SHP77 treated with DMSO at 0.1 percent for 48 hours (cell line): ENCODE results near the gene NEURL2.
"Not testable (repeated sequence)": the region's sequence is repeated elsewhere in the genome, so short reads cannot be mapped to it uniquely, and the experiment has no call there.

Experiments
- DNase-seq: peaks from one replicate; lab custom pipeline; 2025; lab: John Stamatoyannopoulos, UW

Gene NEURL2

GRCh38 chr20:45890985-45891983 lies at the start of gene NEURL2, which contains the start of gene CTSA:
TSS of gene NEURL2 (minus strand) at chr20:45891208. CDS start at chr20:45890991, 217 bp downstream.
TSS of gene CTSA (plus strand) at chr20:45891335. CDS start at chr20:45891569, 234 bp downstream.
- DNase-seq, result peak; percentile 71

GRCh38 chr20:45940469-45940868 lies 49.5 kb upstream of the NEURL2 start:
- no peak for DNase-seq

DNA sequence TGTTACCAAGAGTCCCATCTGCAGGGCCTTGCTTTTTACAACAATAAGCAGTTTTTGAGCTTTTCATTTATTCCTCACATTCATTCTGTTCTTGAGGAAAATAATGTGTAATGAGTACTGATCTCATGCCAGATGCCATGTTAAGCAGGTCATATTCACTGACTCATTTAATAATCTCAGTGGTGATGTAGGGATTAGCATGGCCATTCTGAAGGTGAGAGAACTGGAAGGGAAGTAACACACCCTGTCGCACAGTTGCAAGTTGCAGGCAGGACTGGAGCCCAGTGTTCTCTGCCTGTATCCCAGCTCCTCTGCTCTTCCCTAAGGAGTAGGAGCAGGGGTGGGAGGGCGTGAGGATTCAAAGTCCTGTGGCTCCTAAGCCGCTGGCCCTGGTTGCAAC lies 49.0 kb upstream of the NEURL2 start:
- no peak for DNase-seq

- DNase-seq, result no peak
Measured at GRCh38 chr20:45938727-45939438, 47.9 kb upstream of the NEURL2 start.

DNA sequence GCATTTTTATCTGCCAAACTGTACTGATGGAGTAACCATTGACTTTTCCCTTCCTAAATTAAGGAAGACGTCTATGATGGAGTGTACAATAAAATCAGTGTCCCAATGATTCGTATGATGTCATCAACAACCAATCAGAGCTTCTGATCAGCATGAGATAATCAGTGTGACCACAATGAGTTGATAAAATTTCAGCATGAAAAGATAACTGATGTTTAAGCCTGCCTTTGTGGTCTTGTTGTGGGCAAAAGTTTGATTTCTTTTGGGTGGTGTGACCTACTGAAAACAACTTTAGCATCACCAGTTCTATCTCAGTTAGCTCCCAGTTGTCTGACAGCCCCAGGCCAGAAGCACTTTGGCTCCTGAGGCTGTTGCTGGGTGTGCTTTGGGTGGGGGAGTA lies 46.8 kb upstream of the NEURL2 start:
- DNase-seq, result no peak

DNA sequence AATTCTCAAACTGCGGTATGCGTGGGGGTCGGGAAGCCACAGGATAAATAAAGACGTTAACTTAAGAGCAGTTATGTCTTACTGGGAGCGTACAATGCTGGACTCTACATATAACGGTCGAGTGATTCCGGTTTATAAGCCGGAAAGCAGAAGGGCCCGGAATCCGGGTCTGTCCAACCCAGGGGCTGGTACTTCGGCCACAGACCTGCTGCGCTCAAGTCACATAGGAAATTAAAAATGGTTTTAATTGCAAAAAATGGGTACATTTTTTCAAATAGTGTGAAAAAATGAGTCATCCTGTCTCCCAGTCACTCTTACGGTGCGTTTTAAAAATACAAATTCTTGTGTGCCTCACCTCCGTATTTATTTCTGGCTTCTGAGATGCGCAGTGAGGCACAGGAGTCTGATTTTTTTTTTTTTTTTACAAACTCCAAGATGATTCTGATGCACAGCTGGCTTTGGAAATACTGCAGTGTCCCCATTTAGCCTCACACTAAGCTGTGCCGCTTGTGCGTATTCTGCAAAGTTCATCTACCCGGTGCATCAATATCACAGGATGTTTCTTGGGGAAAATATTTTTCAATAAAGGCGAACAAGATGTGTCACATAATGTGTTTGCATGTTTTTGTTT lies 44.5 kb upstream of the NEURL2 start:
- DNase-seq, result no peak

DNA sequence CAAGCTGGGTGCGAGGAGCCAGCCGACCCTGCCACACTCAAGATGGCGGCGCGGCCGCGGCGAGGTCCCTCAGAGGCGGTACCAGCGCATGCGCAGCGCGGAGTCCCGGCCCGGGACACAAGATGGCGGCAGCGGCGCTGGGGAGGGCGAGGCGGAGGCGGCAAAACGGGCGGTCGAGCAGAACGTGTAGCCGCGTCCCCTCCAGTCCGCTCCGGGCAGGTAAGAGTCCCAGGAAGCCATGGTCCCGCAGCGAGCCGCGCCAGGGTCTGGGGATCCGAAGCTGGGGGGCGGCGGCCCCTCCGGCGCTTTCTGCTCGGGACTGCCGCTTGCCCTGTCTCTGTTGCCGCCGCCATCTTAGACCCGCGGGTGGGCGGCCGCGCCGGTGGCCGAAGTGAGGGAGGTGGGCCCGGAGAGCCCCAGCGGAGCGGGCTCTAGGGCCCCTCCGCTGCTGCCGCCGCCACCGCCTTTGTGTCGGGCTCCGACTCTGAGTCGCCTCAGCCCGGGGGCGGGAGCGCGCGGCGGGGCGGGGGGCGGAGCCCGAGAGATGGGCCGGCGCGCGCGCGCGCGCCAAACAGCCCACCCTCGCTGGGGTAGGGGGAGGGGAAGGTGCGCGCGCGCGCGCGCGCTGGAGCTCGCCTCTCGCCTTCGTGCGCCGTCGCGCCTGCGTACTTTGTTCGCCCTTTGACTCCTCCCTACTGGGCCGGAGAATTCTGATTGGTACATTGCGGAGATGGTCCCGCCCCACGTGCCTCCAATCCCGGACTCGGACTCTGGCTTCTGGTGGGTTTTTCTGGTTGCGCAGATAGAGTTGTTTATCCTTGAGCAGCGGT lies 43.8 kb upstream of the NEURL2 start, which contains the start of gene PCIF1:
Gene PCIF1 (plus strand): TSS at position 98 of the 830 bp plus-strand sequence. CDS start 4,317 bp downstream, outside the sequence.
- peak; percentile 87 for DNase-seq

DNA sequence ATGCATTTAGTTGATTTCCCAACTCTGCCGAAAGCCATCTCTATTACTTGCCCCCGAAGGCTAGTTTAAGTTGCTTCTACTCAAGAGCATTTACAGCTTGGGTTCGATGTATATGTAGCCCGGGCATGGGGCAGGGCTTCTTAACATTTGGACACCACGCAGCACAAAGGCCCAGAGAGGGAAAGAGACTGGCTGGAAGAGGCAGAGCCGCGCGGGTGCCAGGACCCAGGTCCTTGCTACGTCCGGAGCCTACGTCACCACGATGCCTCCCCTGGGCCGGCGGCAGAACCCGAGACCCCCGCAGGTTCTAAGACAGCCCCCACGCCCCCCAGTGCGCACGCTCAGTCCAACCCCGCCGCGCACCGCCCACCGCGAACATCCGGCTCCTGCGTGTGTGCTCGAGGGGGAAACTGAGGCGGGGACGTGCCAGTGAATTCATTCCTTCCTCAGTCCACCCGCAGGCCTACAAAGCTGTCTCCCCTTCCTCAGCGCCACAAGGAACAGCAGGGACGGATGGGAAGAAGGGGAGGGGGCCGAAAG lies 43.1 kb upstream of the NEURL2 start:
- no peak for DNase-seq

GRCh38 chr20:45933266-45934045 lies 42.4 kb upstream of the NEURL2 start:
- peak; percentile 81 for DNase-seq

- not testable (repeated sequence) for DNase-seq
Measured at GRCh38 chr20:45931680-45932079, 40.7 kb upstream of the NEURL2 start.

DNA sequence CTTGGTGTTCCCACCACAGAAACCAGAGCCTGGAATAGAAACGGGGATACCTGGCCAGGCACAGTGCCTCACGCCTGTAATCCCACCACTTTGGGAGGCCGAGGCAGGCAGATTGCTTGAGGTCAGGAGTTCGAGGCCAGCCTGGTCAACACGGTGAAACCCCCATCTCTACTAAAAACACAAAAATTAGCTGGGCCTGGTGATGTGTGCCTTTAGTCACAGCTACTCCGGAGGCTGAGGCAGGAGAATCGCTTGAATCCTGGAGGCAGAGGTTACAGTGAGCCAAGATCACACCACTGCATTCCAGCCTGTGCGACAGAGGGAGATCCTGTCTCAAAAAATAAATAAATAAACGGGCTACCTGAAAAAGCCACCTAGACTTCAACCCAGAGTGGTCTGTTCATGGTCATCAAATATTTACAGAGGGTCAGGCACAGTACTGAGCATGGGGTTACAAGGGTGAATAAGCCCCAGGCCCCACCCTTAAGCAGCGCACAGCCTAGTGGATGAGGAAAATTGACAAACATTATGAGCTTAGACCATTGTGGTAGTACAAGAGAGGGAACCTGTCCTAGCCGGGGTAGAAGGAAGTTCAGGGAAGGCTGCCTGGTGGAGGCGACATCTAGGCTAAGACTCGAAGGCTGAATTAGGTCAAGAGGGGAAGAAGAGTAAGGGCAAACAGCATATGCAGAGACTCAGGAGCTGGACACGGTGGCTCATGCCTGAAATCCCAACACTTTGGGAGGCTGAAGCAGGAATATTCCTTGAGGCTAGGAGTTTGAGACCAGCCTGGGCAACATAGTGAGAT lies 36.3 kb upstream of the NEURL2 start:
- no peak for DNase-seq

- no peak for DNase-seq
Measured at GRCh38 chr20:45926731-45927070, 35.7 kb upstream of the NEURL2 start.

DNA sequence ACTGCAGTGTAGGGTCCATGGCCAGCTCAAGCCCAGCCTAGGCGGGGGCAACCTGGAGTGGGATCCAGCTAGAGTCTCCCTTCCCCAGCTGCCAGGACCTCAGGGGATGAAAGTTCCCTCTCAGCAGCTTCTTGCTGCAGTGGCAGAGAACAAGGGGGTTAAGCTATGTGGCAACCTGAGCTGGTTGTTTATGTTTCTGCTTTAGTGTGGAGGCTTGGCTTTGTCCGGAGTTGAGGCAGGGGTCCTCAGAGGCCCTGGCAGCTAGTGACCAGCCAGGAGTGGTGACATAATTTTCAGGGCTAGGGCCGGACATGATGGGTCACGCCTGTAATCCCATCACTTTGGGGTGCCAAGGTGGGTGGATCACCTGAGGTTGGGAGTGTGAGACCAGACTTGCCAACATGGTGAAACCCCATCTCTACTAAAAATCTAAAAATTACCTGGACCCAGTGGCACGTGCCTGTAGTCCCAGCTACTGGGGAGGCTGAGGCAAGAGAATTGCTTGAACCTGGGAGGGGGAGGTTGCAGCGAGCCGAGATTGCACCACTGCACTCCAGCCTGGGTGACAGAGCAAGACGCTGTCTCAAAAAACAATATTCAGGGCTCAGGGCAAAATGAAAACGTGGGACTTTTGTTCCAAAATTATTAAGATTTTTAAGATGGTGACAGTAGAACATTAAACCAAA lies 35.0 kb upstream of the NEURL2 start:
- no peak for DNase-seq

DNA sequence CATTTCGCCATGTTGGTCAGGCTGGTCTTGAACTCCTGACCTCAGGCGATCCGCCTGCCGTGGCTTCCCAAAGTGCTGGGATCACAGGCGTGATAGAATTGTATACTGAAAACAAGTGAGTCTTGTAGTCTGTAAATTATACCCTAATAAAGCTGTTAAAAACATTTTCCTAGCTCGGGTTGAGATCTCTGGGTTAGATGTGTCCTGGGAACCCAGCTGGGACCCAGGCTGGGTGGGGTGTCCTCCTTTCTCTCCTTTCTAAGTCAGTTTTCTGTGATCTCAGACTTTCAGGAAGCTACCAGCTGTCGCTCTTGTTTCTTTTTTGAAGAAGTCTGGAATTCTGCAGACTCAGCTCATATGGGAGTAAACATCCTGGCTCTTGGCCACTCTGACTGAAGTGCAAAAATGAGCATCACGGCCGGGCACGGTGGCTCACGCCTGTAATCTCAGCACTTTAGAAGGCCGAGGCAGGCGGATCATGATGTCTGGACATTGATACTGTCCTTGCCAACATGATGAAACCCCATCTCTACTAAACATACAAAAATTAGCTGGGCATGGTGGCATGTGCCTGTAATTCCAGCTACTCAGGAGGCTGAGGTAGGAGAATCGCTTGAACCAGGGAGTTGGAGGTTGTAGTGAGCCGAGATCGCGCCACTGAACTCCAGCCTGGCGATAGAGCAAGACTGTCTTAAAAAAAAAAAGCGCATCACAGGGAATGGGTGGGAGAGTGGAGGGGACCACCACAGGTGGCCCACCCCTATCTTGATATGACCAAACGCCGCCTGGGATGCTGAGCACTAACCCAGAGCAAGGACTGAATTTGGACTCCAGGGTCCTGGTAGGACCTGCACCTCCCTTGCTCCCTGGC lies 33.6 kb upstream of the NEURL2 start:
- no peak for DNase-seq

DNA sequence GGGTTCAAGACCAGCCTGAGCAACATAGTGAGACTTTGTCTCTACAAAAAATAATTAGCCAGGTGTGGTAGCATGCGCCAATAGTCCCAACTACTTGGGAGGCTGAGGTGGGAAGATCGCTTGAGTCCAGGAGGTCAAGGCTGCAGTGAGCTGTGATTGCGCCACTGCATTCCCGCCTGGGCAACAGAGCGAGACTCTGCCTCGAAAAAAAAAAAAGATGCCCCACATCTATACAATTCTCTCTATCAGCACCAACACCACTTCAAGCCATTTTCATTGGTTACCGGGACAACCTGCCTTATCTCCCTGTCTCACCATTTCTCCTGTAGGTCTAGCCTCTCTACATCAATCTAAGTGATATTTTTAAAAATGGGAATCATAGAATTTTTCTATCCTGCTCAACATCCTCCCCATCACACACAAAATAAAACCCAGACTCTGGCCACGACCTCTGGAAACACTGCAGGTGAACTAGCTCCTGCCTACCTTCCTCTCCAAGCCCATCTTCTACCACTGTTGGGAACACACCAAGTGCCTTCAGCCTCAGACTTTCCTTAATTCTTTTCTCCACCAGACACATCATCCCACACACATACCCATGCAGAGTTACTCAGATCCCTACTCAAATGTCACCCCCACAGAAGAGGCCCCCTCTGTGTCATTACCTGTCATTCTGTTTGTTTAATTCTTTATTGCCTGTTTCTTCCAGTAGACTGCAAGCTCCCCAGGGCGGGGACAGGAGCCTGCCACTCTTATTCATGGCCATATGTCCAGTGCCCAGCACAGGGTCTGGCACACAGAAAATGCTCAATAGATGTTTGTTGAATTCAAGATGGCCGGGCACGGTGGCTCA lies 30.6 kb upstream of the NEURL2 start:
- no peak for DNase-seq

DNA sequence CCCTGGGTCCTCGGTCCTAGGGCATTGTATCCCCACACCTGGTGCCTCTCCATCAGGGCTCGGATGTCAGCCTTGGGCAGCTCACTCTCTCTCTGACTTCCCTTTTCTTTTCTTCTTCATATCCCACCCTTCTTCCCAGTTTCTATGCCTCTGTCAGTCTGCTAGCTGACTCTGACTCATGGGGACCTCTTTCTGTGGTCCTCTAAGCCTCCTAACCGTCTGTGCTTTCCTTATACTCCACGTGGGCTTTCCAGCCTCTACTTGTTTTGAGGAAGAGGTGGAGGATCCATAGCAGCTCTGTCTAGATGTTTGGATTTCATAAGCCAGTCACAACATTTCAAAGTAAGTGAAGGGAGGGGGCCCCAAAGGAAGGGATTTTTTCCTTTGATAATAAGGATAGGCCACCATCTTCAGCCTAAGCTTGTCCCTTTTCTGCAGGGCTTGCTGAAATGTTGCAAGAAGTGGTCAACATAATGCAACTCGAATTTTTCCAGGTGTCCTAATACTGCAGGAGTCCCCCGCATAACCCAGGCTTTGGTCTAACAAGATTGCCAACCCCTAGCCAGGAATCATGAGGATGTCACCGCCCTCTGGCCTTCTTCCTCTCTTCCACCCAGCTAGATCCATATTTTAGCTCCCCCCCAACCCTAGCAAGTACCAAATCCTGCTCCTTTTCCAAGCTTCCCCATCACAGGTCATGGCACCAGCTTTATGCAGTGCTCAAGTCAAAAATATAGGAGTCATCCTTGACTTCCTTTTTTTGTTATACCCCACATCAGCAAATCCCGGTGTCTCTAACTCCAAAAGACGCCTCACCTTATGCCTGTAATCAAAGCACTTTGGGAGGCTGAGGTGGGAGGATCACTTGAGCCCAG lies 29.7 kb upstream of the NEURL2 start:
- DNase-seq, result no peak
